NCI-H1105 (cell line): ENCODE data around the gene RESP18.
A peak's percentile ranks its signal among the peaks of the same experiment; 100 is the strongest.
"Not testable (repeated sequence)": the region's sequence is repeated elsewhere in the genome, so short reads cannot be mapped to it uniquely, and the experiment has no call there.

Source experiments
- DNase-seq: peaks from one replicate; lab custom pipeline; 2025; lab: John Stamatoyannopoulos, UW

The RESP18 gene

DNA sequence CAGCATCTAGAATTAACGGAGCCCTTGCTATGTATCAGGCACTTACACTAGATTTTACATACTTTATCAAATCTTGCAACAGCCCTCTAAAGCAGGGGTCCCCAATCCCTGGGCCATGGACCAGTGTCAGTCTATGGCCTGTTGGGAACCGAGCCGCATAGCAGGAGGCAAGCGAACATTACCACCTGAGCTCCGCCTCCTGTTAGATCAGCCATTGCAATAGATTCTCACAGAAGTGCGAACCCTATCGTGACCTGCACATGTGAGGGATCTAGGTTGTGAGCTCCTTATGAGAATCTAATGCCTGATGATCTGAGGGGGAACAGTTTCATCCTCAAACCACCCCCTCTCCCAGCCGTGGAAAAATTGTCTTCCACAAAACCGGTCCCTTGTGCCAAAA, 39.9 kb downstream of the RESP18 start:
- no peak for DNase-seq

DNA sequence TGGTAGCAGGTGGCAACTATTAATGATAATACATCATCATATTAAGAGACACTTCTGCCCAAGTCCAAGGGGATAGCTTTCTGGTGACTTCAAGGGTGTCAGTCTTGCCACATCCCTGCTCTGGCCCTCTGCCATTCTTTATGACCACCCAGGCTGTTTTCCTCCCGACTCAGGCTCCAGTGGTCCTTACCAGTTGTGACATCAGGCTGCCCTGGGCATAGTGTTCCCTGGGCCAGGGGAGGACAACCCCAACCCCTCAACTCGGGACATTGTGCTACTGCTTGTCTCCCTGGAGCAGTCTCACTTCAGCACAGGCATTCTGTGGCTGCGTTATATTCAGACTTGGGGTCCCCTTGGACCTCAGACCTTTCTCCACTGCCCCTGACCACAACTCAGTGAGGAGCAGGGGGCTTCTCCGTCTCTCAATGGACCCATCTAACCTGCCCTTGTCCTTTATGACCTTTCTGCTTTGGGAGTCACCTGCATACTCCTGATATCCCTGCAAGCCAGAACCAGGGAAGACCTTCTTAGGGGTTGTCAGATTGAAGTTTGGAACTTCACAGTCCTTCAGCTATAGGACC, 40.5 kb downstream of the RESP18 start:
- no peak for DNase-seq

DNA sequence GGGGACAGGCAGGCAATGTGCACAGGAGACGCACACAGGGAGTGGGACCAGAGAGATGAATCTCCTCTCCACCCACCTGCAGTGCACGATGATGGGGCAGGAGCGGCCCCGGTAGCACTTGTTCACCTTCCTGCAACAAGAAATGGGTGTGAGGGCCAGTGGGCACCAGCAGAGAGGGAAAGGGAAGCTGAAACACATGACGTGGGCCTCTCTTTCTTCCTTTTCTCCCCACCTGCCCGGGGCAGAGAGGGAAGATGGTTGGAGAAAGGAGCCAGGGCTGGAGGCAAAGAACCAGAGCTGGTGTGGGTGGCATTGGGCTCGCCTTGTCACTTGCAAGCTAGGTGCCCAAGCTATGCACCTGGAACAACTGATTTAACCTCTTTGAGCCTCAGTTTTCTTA, 41.1 kb downstream of the RESP18 start:
- no peak for DNase-seq

DNA sequence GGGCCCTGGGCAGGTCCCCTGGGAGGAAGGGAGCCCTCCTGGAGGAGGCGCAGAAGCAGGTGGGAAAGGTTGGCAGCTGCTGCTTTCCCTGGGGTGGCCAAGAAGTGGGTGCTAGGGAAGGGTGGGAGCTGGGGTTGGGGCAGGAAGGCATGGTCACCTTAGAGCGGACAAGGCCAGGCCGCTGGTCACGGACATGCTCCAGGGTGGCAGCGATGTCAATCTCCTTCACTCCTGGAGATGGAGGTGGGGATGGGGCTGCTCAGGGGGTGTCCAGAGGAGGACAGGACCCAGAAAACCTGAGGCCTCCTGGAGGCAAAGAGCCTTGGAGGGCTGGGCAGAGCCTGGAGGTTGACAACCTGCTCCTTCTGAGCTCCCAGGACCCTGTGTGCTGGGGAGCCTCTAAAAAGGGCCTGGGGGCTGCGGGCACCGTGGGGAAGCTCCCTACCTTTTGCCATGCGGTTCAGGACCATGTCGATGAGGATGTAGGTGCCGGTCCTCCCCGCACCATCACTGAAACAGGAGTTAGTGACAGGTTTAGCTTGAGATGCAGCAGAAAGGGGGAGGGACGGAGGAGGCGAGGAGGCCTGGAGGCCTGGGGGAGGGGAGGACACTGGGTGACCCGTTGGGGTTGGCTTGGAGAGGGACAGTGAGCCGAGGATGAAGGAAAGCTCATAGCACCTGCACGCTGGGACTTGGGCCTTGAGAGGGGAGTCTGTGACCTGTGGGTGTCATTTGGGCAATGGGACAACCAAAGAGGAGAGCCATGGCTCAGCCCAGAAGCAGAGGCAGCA, 42.0 kb downstream of the RESP18 start:
- DNase-seq, result no peak

DNA sequence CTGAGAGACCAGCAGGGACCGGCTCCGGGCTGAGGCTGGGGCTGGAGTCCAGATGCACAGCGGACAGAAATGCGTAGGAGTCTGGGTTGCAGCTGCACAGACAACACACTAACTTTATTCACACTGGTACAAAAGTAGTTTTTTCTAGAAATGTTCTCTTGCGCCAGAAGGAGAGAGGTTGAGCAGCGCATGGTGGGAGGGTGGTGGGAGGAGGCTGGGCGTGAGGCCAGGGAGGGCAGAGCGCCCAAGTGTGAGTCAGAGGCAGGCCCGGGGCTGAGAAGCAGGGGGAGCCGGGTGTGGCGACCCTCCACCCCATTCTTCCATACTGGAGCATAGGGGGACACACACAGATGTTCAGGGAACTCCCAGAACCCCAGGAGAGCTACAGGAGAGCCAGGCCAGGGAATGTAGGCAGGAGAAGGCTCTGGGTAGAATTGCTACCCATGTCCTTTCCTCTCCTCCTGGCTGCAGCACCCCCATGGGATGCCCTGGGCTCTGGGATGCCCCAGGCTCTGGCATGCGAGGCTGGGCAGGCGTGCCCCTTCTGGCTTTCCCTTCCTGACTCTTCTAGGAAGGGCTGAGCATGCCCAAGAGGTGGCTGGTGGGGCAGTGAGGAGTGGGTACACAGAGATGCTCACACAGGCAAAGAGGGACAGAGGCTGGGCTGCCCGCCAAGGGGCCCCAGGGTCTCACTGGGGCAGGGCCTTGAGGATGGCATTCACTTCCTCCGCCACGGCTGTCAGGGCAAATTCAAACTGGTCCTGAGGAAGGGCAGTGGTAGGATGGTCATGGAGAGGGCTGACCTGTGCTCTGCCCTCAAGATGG, 42.8 kb downstream of the RESP18 start:
- DNase-seq, result no peak

DNA sequence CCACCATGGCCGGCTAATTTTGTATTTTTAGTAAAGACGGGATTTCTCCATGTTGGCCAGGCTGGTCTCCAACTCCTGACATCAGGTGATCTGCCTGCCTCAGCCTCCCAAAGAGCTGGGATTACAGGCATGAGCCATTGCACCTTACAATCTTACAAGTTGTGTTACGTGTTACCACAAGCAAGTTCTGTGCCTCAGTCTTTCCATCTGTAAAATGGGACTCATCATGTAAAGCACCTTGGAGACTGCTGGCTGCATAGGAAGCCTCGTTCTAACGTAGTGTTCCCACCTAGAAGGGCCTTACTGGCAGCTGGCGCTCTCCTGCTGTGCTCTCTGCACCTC, 43.4 kb downstream of the RESP18 start:
- no peak for DNase-seq

DNA sequence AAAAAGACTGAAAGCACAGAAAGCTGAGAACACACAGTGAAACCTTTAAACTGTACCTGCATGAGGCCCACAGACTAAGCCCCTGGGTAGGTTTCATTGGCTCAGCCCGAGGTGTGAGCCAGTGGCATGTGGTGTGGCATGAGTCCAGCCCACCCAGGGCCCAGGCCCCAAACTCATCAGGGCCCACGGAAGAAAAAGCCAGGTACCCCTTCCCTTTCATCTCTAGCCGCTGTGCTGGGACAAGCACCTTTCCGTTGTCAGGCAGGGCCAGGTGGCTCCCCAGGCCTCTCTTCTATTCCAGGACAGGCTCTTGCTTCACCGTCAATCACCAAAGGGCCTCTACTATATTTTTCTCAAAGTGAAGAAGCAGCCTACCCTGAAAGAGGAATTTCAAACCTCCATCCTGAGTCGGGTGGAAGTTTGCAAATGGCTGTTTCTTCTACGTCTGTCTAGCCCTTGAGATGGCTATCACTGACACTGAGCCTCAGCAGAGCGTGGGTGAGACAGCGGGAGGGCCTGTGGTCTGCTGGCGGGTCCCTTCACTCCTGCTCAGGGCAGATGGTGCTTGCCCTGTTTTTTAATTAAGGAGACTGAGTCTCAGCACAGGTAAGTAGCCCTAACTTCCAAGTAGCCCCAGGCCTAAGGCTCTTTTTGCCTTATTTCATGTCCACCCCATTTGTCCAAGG, 44.8 kb downstream of the RESP18 start:
- no peak for DNase-seq

DNA sequence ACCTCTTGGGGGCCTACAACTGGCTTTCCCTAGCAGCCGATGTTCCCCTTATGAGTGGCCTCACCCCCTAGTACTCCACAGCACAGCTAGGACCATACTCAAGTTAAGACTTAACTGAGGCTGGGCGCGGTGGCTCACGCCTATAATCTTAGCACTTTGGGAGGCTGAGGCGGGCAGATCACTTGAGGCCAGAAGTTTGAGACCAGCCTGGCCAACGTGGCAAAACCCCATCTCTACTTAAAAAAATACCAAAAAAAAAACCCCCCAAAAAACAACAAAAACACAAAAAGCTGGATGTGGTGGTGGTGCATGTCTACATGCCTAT, 45.5 kb downstream of the RESP18 start:
- not testable (repeated sequence) for DNase-seq

DNA sequence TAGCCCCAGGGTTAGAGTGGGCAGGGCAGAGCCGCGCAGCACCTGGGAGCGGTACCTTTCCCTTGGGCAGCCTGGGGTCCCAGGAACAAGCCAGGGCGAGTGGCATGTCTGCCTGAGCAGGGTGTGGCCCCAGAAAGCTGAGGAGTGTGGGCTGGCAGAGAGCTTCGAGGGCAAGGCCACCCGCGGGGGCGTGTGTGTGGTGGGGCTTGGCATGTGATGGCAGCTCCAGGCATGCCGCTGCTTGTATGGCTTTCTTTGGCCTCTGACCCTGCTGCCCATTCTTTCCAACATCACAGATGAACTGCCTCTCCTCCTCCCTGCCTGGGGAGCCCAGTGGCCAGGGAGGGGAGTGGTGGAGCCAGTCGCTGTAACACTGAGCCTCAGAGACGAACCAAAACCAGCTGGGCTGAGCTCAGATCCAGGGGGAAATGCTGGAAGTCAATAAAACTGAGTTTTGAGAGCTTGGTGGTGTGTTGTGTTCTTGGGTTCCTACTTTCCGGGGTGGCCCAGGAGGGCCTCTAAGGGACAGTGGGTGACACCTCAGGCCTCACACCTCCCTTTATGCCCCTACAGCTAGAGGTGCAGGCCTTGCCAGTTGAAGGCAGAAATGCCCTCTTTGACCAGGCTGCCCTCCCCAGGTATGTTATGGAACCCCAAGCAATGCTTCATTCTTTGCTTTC, 46.0 kb downstream of the RESP18 start:
- no peak for DNase-seq

DNA sequence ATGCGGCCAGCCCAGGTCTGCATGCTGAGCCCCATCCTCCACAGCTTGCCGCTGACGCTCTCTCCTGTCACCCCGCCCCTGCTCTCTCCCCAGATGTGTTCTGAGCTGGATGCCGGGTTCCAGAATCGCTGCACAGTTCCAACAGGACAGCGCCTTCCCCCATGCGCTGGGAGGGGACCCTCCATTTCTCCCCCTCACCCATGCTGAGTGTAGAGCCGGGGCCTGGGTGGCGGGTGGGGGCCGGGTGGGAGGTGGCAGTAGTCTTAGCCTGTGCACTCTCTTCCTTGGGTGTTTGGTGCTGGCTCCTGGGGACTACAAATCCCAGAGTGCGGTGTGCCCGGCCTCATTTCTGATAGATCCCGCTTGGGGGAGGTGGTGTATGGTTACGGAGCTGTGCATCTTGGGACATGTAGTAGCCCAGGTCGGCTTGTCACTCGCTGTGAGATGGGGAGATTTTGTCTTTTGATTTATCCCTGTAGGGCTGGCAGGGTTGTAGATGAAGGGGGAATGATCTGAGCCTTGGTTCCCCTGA, 46.6 kb downstream of the RESP18 start:
- no peak for DNase-seq

DNA sequence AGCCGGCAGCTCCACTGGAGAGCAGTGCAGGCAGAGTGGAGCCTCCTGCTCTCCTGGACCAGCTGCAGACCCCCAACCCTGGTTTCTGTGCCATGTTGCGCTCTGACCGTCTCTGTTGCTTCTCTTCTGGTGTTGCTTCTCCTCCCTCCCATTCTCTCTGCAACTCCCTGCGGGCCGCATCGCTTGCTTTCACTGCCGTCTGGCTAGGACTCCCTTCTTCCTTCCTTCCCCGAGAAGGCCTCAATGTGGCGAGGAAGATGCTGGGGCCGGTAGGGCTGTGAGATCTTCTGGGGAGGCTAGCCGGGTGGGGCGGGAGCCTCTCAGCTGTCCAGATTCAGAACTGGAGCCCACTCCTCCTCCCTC, 47.2 kb downstream of the RESP18 start:
- no peak for DNase-seq

DNA sequence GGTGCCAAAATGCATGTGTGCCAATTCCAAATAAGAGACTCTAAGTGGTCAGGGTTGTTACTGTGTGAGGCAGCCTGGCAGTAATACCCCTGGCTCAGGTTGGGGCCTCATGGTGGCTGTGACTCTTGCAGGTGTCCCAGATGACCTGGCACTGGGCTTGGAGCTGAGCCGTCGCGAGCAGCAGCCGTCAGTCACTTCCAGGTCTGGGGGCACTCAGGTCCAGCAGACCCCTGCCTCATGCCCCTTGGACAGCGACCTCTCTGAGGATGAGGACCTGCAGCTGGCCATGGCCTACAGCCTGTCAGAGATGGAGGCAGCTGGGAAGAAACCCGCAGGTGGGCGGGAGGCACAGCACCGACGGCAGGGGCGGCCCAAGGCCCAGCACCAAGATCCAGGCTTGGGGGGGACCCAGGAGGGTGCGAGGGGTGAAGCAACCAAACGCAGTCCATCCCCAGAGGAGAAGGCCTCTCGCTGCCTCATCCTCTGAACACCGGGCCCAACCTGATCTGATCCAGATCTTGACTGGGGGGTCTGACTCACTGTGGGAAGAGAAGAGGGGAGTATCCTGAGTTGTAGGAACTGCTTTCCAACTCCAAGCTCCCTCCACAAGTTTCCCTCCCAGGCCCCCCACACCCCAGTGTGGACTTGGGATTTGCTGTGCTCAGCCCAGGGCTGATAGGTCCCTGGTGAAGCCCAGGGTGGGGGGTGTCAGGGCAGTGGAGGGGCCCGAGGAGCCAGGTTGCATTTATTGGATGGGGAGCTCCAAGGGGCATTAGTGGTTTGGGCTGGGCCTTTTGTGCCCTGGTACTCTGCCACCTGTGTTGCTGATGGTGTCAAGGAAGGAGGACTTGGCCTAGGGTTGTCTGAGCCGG, 47.8 kb downstream of the RESP18 start:
- DNase-seq, result no peak

DNA sequence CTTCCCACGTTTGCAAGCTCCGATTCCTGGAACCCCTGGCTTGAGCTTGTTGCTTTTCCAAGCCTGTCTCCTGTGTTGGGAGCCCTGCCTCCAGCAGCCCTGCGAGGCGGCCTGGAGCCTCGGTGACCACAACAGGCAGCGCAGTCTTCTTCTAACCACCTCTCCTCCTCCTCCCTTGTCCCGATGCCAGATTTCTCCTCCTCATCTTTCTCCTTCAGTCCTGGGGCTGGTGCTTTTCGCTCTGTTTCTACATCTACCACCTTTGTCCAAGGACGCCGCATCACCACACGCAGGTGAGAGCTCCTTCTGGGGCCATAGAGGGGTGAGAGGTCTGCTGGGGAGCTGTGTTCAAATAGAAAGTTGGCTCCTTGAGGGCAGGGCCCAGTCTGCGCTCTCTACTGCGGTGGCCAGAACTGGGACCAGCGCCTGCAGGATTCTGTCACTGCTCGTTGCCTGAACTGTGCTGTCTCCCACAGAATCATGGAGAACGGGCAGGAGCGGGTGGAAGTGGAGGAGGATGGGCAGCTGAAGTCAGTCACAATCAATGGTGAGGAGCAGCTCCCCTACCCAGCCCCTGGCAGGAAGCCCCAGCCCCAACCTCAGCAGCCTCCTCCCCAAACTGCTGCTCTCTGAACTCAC, 49.5 kb downstream of the RESP18 start:
- no peak for DNase-seq

DNA sequence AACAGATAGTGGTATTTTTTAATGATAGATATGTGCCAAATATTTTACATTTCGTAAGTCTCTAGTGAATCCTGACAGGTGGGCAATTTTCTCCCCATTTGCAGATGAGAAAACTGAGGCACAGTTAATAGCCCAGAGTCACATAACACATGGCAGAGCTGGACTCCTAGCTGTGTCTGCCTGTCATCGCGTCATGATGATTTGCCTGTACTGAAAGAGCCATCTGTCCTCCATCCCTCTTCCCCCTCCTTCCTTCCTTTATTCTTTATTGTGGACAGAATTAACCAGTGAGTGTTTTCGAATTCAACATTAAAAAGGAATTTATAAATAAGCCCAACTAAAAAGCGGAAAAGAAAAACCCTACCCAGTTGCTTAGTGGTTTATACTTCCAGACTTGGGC, 50.2 kb downstream of the RESP18 start:
- DNase-seq, result no peak

DNA sequence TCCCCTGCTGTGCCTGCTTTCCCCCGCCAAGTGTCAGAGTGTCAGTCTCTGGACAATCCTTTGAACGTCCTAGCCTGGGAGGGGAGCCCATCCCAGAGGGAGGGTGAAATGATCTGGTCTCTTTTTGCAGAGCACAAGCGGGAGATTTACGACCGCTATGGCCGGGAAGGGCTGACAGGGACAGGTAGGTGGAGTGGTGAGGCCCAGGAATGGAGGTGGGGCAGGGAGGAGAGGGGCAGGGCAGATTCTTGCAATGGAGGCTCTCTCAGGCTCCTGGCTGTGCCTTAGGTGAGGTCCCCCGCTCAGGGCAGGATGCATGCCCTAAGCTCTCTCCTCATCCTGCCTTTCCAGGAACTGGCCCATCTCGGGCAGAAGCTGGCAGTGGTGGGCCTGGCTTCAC, 51.0 kb downstream of the RESP18 start:
- no peak for DNase-seq

DNA sequence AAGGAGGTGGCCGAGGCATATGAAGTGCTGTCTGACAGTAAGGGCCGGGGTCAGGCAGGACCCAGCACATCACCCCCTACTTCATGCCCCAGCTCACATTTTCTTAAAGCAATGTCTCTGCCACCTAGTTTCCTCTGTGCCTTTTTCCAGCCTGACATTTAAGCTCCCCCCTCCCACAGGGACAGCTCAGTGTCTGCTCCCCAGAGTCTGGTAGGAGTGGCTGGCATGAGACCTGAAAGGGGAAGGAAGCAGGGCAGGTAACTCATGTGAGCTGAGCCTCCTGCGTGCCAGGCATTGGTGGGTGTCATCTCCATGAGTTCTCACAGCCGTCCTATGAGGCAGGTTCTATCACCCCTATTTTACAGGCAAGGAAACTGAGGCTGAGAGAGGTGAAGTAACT, 51.9 kb downstream of the RESP18 start:
- no peak for DNase-seq

DNA sequence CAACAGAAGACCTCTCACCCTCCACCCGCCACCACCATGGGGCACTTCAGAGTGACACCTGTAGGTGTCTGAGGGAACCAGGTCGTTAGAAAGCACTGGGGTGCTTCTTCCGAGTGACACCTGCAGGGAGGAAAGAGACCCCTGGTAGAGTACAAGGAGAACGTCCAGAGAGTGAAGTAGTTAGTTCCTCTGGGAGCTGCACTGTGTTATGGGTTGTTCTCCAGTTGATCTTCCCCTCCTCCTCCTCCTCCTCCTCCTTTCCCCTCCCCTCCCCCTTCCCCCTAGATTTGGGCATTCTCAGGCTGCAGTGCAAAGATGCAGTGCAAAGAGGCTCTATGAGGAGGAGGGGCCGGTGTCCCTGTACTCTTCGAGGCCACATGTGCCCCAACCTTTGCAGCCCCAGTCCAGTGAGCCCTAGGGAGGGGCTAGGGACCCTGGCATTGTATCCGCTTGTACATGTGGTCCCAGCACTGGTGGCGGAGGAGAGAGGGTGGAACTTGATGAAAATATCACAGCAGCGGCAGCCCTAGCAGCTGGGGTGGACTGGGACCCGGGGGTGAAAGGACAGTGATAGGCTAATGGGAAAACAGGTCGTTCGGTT, 52.5 kb downstream of the RESP18 start:
- no peak for DNase-seq

DNA sequence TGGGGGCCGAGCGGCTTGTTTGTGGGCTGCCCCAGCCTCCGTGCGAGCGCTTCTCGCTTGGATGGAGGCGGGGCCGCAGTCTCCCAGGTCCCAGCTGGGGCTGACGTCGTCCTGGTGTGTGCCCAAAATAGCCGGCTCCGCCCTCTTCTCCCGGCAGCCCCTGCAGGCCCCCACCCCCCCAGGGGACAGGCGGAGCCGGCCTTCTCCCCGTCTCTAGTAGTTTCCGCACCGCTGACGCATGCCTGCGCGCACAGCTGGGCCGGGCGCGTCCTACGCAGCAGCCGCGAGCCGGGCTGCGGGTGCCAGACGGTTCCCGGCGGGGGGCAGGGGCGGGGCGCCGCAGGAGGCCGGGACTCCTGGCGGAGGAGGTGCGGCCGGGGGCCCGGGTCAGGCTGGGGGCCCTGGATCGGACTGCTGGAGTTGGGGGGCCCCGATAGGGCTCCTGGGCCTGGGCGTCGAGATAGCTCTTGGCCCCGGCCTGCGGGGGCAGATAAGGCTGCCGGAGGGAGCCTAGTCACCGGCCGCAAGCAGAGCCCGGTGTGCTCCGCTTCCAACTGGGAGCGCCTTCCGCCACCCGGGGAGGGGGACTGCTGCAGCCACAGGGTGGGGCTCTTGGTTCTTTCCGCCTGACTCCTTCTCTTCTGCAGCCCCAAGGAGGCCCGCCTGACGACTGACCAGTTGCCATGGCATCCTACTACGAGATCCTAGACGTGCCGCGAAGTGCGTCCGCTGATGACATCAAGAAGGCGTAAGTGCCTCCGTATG, 53.2 kb downstream of the RESP18 start, which contains the start of gene DNAJB2:
TSS of gene DNAJB2 (plus strand) at position 216 of the 765 bp plus-strand sequence. CDS start at position 684, 468 bp downstream.
- peak; percentile 91 for DNase-seq

DNA sequence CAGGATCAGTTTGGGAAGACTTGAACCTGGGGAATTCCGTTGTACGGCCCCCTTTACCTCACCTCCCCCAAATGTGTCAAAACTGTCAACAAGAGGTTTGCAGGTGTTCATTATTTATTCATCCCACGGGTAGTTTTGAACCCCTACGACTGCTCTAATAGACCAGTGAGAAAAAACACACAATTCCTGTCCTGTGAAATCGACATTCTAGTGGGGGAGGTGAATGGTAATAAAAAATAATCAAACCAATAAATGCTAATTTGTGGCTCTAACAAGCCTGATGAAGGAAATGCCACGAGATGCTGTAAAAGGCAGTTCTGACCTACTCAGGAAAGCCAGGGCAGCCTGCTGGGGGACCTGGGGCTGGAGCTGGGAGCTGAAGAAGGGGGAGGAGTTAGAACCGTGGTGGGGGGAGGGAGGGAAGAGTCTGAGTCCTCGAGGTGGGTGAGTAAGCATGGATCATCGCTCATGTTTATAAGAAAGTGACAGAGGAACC, 53.8 kb downstream of the RESP18 start:
- no peak for DNase-seq
